ENCODE results near the gene FERMT1.
A peak's percentile ranks its signal among the peaks of the same experiment; 100 is the strongest.
"Not testable (repeated sequence)": the region's sequence is repeated elsewhere in the genome, so short reads cannot be mapped to it uniquely, and the experiment has no call there.

The FERMT1 gene

GRCh38 chr20:6070829-6071695, 51.8 kb downstream of the FERMT1 start:
- no peak for DNase-seq (ENCODE audit: low spot score)

DNA sequence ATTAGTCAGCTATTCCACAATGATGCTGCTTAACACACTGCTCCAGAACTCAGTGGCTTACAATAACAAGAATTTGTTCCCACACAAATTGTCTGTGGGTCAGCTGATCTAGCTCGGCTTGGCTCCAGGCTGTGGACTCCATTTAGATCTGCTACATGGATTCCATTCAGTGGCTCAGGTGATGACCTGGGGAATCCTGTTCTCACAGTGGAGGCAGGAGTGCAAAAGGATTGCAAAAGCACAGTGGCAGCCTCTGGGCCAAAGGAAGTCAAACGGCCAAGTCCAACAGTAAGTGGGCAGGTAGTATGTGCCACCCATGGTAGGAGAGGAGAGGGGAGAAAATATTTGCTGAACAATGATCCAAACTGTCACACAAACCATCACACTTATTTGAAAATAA, 53.2 kb downstream of the FERMT1 start:
- no peak for DNase-seq (ENCODE audit: low spot score)

- DNase-seq (ENCODE audit: low spot score) = no peak
These were observed 55.0 kb downstream of the FERMT1 start for GRCh38 chr20:6067763-6068318.

GRCh38 chr20:6066582-6066981, 56.2 kb downstream of the FERMT1 start:
- DNase-seq (ENCODE audit: low spot score) = no peak

- no peak for DNase-seq (ENCODE audit: low spot score)
These were observed 61.3 kb downstream of the FERMT1 start for GRCh38 chr20:6061544-6061943.

GRCh38 chr20:6060213-6060612, 62.6 kb downstream of the FERMT1 start:
- DNase-seq (ENCODE audit: low spot score) = no peak

- DNase-seq (ENCODE audit: low spot score) = no peak
These were observed 64.0 kb downstream of the FERMT1 start for GRCh38 chr20:6058684-6059295.

DNA sequence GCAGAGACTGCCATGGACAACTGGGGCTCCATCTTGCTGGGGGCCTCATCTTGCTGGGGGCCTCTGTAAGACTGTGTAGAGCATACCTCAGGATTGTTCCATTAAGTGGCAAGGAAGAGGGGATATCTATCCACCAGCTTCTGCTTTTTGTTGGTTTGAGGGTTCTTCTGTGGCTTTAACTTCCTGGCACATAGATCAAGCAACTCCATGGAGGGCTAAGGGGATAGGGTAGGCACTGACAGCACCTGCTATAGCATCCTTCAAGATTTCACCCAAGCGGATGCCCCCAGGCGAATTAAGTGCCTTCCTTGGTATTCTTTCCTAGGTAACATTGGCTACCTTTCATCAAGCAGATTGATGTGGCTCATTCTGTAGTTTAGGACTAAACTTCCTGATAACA, 65.1 kb downstream of the FERMT1 start:
- no peak for DNase-seq (ENCODE audit: low spot score)

DNA sequence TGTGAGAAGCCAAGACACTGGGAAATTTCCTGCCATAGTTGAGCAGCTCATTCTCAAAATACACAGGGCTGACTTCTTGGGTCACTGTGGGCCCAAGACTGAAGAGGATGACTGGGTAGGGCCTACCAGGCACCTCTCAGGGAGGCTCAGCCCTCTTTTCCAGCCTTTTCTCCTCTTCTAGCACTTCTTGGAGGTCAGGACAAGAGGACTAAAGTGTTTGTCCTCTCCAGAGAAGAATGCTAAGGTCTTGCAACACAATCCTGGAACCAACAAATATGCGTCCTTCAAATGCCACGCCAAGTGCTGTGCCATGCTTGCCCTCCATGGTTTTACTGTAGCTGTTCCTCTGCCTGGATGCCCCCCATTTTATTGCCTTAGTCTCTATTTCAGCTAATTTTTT, 65.7 kb downstream of the FERMT1 start:
- no peak for DNase-seq (ENCODE audit: low spot score)

DNA sequence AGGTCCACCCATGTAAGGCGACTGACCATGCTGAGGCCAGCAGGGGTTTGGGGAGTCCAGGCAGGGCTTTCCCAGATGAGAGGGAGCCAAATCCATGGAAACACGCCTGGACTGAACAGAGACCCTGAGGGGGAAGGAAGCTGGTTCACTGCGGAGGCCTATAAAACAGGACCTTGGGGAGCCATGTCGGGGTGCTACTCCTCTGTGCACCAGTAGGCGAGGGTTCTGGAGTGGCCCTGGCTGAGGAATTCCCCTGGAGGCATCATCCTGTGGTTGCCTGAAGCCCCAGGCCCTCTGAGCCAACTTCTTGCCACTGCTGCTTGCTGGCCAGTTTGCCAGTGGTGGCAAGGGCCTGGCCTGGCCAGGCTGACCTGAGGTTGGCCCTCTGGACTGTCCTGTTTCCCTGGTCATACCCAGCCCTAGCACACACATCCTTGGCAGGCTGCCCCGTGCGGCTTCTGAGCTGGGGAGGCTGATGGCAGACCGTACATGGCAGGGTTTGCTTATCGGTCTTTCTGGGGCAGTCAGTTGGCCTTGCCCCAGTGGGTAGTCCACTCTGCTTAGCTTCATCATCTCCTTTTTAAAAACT, 66.8 kb downstream of the FERMT1 start:
- no peak for DNase-seq (ENCODE audit: low spot score)

- no peak for DNase-seq (ENCODE audit: low spot score)
These were observed 67.6 kb downstream of the FERMT1 start for GRCh38 chr20:6055161-6055783.

- DNase-seq (ENCODE audit: low spot score) = not testable (repeated sequence)
These were observed 68.2 kb downstream of the FERMT1 start for GRCh38 chr20:6054689-6055051.

DNA sequence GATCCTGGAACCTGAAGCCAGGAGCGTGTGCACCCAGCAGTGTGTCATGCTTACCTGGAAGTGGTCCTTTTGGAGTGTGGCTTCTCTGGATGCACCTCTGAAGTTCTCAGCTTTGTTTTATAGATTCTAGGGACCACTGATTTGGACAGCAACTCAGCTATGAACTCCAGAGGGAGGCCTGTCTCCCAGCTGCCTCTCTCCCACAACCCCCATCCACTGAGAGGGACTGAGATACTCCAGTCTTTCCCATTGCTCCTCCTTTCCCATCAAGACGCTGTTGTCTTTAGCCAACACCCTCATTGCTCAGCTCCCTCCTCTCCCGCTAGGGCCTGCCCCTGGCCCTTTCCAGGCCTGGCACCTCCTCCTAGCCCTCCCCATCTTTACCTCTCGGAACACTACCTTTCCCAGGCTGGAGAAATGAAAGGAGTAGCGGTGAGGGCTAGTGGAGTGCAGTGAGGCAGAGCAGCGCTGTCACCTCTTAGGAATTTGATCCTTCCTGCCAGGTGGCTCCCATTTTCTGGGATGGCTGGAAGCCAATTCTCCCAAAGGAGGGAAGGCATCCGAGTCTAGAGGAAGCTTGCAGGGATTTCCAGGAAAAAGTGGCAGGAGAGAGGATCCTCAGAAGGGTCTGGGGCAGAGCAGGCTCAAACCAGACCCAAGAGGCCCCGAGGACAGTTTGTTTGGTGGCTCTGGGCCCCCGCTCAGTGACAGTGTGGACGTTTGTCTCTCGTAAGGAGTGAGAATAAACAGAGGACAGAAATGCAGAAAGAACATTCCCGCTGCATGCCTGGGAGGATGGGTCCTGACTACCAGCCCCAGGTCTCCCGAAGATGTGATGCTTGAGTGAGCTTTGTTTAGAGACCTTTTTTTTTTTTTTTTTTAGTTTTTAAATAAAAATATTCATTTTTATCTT, 68.8 kb downstream of the FERMT1 start, which contains the start of gene LRRN4:
TSS of gene LRRN4 (minus strand) at position 285 of the 913 bp plus-strand sequence. CDS start 1,261 bp downstream, outside the sequence.
- DNase-seq (ENCODE audit: low spot score) = peak; percentile 63

GRCh38 chr20:6053064-6053775, 69.6 kb downstream of the FERMT1 start:
- DNase-seq (ENCODE audit: low spot score) = no peak

DNA sequence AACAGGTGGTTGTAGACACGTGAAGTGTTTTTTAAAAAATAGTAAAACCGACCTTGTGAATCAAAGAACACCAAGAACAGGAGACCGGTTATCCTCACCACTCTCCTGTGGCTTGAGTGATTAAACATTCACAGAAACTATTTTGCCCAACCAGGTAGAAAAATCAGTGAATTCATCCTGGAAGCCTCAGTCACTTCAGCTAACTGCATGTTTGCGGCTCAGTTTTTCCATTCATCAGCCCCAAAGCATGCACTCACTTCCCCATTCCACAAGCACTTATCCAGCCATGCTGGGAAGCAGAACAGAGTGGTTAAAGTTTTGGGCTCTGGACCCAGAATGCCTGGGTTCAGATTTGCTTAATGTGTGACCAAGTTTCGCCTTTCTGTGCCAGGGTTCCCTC, 71.3 kb downstream of the FERMT1 start:
- DNase-seq (ENCODE audit: low spot score) = no peak

GRCh38 chr20:6048391-6048790, 74.4 kb downstream of the FERMT1 start:
- no peak for DNase-seq (ENCODE audit: low spot score)

DNA sequence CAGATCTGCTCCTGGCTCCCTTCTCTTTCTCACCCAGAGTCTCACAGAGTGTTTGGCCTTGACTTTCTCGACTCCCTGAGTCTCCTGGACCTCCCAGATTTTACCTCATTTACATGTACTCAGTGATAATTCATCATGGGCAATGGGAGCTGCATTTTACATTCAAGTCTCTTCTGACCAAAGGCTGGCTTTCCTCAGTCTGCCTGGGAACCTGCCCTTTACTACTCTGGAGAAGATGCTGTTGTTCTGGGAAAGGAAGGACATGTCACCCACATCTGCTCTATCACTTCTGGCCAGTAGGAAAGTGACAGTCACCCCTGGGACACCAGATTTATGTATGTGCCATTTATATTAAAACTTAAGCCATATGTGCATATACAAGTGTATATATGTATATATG, 76.4 kb downstream of the FERMT1 start:
- DNase-seq (ENCODE audit: low spot score) = no peak

- no peak for DNase-seq (ENCODE audit: low spot score)
These were observed 77.3 kb downstream of the FERMT1 start for GRCh38 chr20:6045566-6045965.

GRCh38 chr20:6044115-6044514, 78.7 kb downstream of the FERMT1 start:
- DNase-seq (ENCODE audit: low spot score) = no peak

DNA sequence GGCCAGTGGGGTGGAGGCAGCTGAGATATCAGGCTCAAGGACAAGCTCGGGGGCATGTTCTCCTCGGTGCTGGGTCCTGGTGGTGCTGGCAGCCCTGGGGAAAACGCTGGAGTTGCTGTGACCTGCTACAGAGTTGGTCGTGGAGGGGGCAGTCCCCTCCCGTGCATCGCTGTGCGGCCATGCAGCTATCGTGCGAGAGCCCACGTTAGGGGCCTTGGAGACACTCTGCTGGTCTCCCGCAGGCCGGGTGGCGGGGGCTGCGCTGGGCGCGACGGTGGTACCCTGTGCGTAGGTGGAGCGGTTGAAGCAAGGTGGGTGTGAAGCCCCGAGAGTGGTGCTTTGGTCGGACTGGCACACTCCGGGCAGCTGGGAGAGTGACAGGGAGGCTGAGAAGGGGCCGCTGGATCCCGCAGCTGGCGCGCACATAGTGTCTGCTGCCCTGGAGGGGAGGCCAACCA, 81.0 kb downstream of the FERMT1 start:
- no peak for DNase-seq (ENCODE audit: low spot score)

Measured in LoVo (cell line).